Common myeloid progenitor, CD34-positive (primary cell): Measurements from ENCODE around the gene GTF3C1.

Experiments used
- CTCF ChIA-PET: fragments of 350-600 bp; sonication (Branson Sonifier 250); formaldehyde crosslinking; loops from one replicate; lab custom pipeline; 2021; ENCODE audit warnings: antibody characterized with exemption; lab: Charles Lee
- POLR2A ChIA-PET: fragments of 350-600 bp; sonication (Branson Sonifier 250); formaldehyde crosslinking; loops from one replicate; lab custom pipeline; 2021; ENCODE audit warnings: antibody characterized with exemption; lab: Charles Lee
- DNase-seq, 3 donors: peaks; one replicate each; pipeline versions ENCODE4 v3.0.0 to v3.0.0-alpha.2; 2013
- H3K27ac ChIP-seq, 2 experiments: 1 replicate in 1 of 2; 2 replicates in 1 of 2; pipeline ENCODE4 v1.7.0; 2013; ENCODE audit warnings: inconsistent platforms in 2 of 2, low read length in 2 of 2, mild to moderate bottlenecking in 2 of 2, low read depth in 1 of 2, moderate library complexity in 1 of 2; ENCODE audit not compliant: severe bottlenecking in 2 of 2, insufficient read depth in 1 of 2, poor library complexity in 1 of 2
- H3K27me3 ChIP-seq, 5 experiments: replicated peaks in 2 of 5; 1 replicate in 3 of 5; 2 replicates in 2 of 5; pipeline versions ENCODE4 v1.6.1 to v1.7.0; 2013; ENCODE audit warnings: low read length in 4 of 5, mild to moderate bottlenecking in 2 of 5, moderate library complexity in 2 of 5, inconsistent platforms in 1 of 5; ENCODE audit not compliant: insufficient read depth in 5 of 5, control insufficient read depth in 4 of 5
- H3K36me3 ChIP-seq, 4 experiments: 1 replicate in 2 of 4; 2 replicates in 2 of 4; pipeline versions ENCODE4 v1.6.1 to v1.7.0; 2013; ENCODE audit warnings: low read length in 3 of 4, control low read depth in 1 of 4, mild to moderate bottlenecking in 1 of 4; ENCODE audit not compliant: control insufficient read depth in 4 of 4, insufficient read depth in 4 of 4
- H3K4me1 ChIP-seq, 4 experiments: 1 replicate in 3 of 4; 2 replicates in 1 of 4; pipeline versions ENCODE4 v1.6.1 to v1.7.1; 2013; ENCODE audit warnings: low read length in 3 of 4, mild to moderate bottlenecking in 3 of 4, control low read depth in 1 of 4, inconsistent platforms in 1 of 4, moderate library complexity in 1 of 4; ENCODE audit not compliant: control insufficient read depth in 4 of 4, insufficient read depth in 4 of 4; ENCODE audit errors: control extremely low read depth in 1 of 4
- H3K4me3 ChIP-seq, 7 experiments: 1 replicate in 4 of 7; 2 replicates in 3 of 7; pipeline versions ENCODE4 v1.5.1 to v1.7.0; 2013; ENCODE audit warnings: mild to moderate bottlenecking in 7 of 7, low read length in 6 of 7, moderate library complexity in 6 of 7, inconsistent platforms in 2 of 7, low read depth in 2 of 7, control low read depth in 1 of 7; ENCODE audit not compliant: insufficient read depth in 4 of 7, control insufficient read depth in 1 of 7; ENCODE audit errors: extremely low read depth in 1 of 7
- H3K9me3 ChIP-seq, 5 experiments: 1 replicate in 4 of 5; 2 replicates in 1 of 5; pipeline versions ENCODE4 v1.6.1 to v1.7.1; 2013; ENCODE audit warnings: low read length in 4 of 5, mild to moderate bottlenecking in 2 of 5, inconsistent platforms in 1 of 5, low read depth in 1 of 5, moderate library complexity in 1 of 5; ENCODE audit not compliant: control insufficient read depth in 4 of 5, insufficient read depth in 2 of 5; ENCODE audit errors: control extremely low read depth in 1 of 5
- WGBS: methylation state at CpG from one replicate; pipeline ENCODE4 v1.1.5; 2013; ENCODE audit not compliant: insufficient coverage; 5-methylcytosine and 5-hydroxymethylcytosine counted together

The GTF3C1 gene

GRCh38 chr16:27462846-27463682, 86.6 kb downstream of the GTF3C1 start:
- no peak overlapping the region for H3K4me3 ChIP-seq
- H3K4me1 ChIP-seq: peaks cover 0 to 7% (median under 1%) of the 10 kb centered on the region in 4 experiments
- ChIA-PET POLR2A (no interaction called here), CTCF (no interaction called here)
- no peaks in the 10 kb centered on the region for H3K27me3 ChIP-seq
- H3K36me3 ChIP-seq: peaks cover 13 to 84% (median 68%) of the 10 kb centered on the region in 4 experiments
- no peak for DNase-seq
- WGBS: 97% methylated on average over 18 of the region's 24 CpGs
- H3K27ac ChIP-seq: no peak overlapping the region
- H3K9me3 ChIP-seq: peaks cover 0 to 6% (median 4%) of the 10 kb centered on the region in 5 experiments

- H3K9me3 ChIP-seq: peaks cover 0 to 3% (median 0%) of the 10 kb centered on the region in 5 experiments
- no peak for DNase-seq
- CTCF ChIA-PET: no interaction called here
- no peaks in the 10 kb centered on the region for H3K27me3 ChIP-seq
- no peak overlapping the region for H3K27ac ChIP-seq
- POLR2A ChIA-PET: no interaction called here
- no peak overlapping the region for H3K4me3 ChIP-seq
- peaks cover 10 to 77% (median 62%) of the 10 kb centered on the region in 4 experiments for H3K36me3 ChIP-seq
- peaks cover 0 to 13% (median 3%) of the 10 kb centered on the region in 4 experiments for H3K4me1 ChIP-seq
- 96% methylated on average over 13 of the region's 18 CpGs for WGBS
Measured at GRCh38 chr16:27462200-27462845, 87.4 kb downstream of the GTF3C1 start.

- ChIA-PET POLR2A (no interaction called here), CTCF (no interaction called here)
- Histone ChIP-seq H3K4me3 (no peak overlapping the region), H3K36me3 (peaks cover 5 to 70% (median 56%) of the 10 kb centered on the region in 4 experiments), H3K27ac (no peak overlapping the region), H3K27me3 (no peaks in the 10 kb centered on the region), H3K4me1 (peaks cover 2 to 20% (median 9%) of the 10 kb centered on the region in 4 experiments), H3K9me3 (no peaks in the 10 kb centered on the region)
- no peak for DNase-seq
- WGBS: 95% methylated on average over 15 of the region's 16 CpGs
Measured at GRCh38 chr16:27461483-27462171, 88.1 kb downstream of the GTF3C1 start.

- H3K27ac ChIP-seq: no peak overlapping the region
- H3K4me3 ChIP-seq: no peak overlapping the region
- no peaks in the 10 kb centered on the region for H3K27me3 ChIP-seq
- H3K36me3 ChIP-seq: peaks cover 5 to 62% (median 49%) of the 10 kb centered on the region in 4 experiments
- WGBS: 87% methylated on average over 15 of the region's 20 CpGs
- no peak for DNase-seq
- no peaks in the 10 kb centered on the region for H3K9me3 ChIP-seq
- CTCF ChIA-PET: interaction anchor here (0.8 to 1.5 kb wide), 4 partner anchors 9 to 239 kb away, joined by 3 to 6 read pairs (median 4); no protein-coding TSS in a partner anchor
- POLR2A ChIA-PET: no interaction called here
- H3K4me1 ChIP-seq: peaks cover 2 to 27% (median 14%) of the 10 kb centered on the region in 4 experiments
Measured at GRCh38 chr16:27460663-27461482, 88.8 kb downstream of the GTF3C1 start.

DNA sequence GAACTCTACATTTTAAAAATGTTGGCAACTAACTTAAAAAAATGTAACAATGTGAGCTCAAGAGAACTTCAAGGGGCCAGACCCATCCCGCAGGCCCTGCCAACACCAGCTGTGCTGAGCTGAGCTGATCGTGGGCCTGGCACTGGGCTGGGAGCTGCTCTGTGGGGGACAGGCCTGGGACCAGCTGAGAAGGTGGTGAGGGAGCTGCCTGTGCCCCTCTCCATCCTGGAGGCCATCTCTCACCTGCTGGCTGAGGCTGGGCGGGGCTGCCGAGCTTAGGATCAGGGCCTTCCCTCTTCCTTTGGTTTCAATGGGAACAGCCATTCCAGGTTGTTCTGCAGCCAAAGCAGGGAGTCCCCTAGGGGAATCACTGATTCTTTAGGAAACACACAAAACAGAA, 89.5 kb downstream of the GTF3C1 start:
- no peak overlapping the region for H3K27ac ChIP-seq

GRCh38 chr16:27458987-27459688, 90.6 kb downstream of the GTF3C1 start:
- H3K27ac ChIP-seq: no peak overlapping the region
- no CpG with 5 or more reads among the region's 5 CpGs for WGBS
- H3K4me1 ChIP-seq: peaks cover 2 to 35% (median 24%) of the 10 kb centered on the region in 4 experiments
- no peak for DNase-seq
- H3K36me3 ChIP-seq: peaks cover 0 to 46% (median 38%) of the 10 kb centered on the region in 4 experiments
- POLR2A ChIA-PET: no interaction called here
- CTCF ChIA-PET: interaction anchor here (0.7 to 1.7 kb wide), 9 partner anchors 8 to 306 kb away, joined by 3 to 6 read pairs (median 4); no protein-coding TSS in a partner anchor
- no peaks in the 10 kb centered on the region for H3K9me3 ChIP-seq
- no peak overlapping the region for H3K4me3 ChIP-seq
- no peaks in the 10 kb centered on the region for H3K27me3 ChIP-seq

More for the DNA sequence above, 89.5 kb downstream of the GTF3C1 start:
- H3K4me1 ChIP-seq: peaks cover 2 to 33% (median 21%) of the 10 kb centered on the region in 4 experiments
- no peak for DNase-seq
- H3K27me3 ChIP-seq: no peaks in the 10 kb centered on the region
- no peak overlapping the region for H3K4me3 ChIP-seq
- no peaks in the 10 kb centered on the region for H3K9me3 ChIP-seq
- H3K36me3 ChIP-seq: peaks cover 2 to 56% (median 45%) of the 10 kb centered on the region in 4 experiments
- POLR2A ChIA-PET: no interaction called here
- CTCF ChIA-PET: interaction anchor here (0.8 to 1.5 kb wide), 6 partner anchors 8 to 279 kb away, joined by 3 to 6 read pairs (median 3); no protein-coding TSS in a partner anchor
- 95% methylated on average over 2 of the region's 4 CpGs for WGBS
